Measurements from ENCODE around the gene FAM120A.
A peak's percentile ranks its signal among the peaks of the same experiment; 100 is the strongest.

FAM120A gene, protein sequence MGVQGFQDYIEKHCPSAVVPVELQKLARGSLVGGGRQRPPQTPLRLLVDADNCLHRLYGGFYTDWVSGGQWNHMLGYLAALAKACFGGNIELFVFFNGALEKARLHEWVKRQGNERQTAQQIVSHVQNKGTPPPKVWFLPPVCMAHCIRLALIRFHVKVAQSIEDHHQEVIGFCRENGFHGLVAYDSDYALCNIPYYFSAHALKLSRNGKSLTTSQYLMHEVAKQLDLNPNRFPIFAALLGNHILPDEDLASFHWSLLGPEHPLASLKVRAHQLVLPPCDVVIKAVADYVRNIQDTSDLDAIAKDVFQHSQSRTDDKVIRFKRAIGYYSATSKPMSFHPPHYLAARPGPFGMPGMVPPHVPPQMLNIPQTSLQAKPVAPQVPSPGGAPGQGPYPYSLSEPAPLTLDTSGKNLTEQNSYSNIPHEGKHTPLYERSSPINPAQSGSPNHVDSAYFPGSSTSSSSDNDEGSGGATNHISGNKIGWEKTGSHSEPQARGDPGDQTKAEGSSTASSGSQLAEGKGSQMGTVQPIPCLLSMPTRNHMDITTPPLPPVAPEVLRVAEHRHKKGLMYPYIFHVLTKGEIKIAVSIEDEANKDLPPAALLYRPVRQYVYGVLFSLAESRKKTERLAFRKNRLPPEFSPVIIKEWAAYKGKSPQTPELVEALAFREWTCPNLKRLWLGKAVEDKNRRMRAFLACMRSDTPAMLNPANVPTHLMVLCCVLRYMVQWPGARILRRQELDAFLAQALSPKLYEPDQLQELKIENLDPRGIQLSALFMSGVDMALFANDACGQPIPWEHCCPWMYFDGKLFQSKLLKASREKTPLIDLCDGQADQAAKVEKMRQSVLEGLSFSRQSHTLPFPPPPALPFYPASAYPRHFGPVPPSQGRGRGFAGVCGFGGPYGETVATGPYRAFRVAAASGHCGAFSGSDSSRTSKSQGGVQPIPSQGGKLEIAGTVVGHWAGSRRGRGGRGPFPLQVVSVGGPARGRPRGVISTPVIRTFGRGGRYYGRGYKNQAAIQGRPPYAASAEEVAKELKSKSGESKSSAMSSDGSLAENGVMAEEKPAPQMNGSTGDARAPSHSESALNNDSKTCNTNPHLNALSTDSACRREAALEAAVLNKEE

DNA sequence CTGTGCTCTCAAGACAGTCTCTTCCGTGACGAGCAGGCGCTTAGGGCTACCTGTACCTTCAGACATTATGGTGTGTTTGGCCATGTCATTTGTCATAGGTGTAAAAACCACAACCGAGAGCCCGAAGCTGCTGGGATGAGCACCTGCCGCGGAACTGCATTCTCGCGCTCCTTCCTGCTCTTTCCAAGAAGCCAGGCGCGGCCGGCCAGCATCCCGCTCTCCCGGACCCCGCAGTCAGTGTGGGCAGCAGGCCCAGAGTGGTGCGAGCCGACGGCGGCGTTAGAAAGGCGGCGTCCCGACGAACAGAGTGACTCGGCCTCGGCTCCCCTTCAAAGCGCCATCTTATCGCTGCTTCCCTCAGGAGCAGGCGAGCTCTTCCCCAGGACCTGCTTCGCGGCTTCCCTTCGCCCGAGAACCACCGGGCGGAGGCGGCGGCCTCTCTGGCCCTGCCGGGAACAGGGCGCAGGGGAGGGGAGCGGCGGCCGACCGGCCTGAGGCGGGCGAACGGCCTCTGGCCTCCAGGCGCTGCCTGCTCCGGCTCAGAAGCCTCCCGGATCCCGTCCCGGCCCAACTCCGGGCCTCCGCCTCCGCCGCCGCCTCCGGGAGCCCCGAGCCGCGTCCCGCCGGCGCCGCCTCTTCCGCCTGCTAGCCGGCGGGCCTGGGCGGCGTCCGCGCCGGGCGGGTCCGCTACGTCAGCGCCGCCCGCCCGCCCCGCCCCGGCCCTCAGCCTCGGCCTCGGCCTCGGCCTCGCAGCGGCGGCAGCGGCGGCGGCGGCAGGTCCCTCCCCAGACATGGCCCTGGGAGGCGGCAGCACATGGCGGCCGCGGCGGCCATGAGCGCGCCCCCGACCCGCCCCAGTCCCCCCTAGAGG, at the start of gene FAM120A:
TSS of gene FAM120A (plus strand) at position 741 of the 871 bp plus-strand sequence. CDS start 231 bp downstream, outside the sequence.
- Histone ChIP-seq H3K9me3 (ENCODE audit: control insufficient read depth, insufficient read depth, low read length) (no peaks in the 10 kb centered on the region), H3K27ac (ENCODE audit: low read depth, low read length) (peak within 1 kb of the TSS; percentile 93), H3K27me3 (ENCODE audit: control insufficient read depth, insufficient read depth, low read length) (no peaks in the 10 kb centered on the region), H3K4me1 (ENCODE audit: control insufficient read depth, insufficient read depth, low read length) (peaks cover 17% of the 10 kb centered on the region), H3K4me3 (ENCODE audit: low read depth, low read length) (peak within 1 kb of the TSS; percentile 86), H3K36me3 (ENCODE audit: control insufficient read depth, insufficient read depth, low read length) (peaks cover 34% of the 10 kb centered on the region), H3K9ac (ENCODE audit: low read depth, low read length) (peak within 1 kb of the TSS; percentile 90)

DNA sequence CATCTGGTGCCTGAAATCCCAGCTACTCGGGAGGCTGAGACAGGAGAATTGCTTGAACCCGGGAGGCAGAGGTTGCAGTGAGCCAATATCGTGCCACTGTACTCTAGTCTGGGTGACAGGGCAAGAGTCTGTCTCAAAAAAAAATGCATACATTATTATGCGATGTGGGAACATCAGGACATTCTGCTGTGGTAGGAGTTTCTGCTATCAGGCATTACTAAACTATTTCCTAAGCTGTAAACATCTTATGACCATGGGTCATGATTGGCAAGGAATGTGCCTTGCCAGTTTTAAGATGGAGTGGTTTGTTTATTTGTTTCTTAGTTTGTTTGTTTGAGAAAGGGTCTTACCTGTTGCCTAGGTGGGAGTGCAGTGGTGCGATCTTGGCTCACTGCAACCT, 45.1 kb upstream of the FAM120A start:
- Histone ChIP-seq H3K4me3 (ENCODE audit: low read depth, low read length) (no peak overlapping the region), H3K27me3 (ENCODE audit: control insufficient read depth, insufficient read depth, low read length) (no peaks in the 10 kb centered on the region), H3K36me3 (ENCODE audit: control insufficient read depth, insufficient read depth, low read length) (no peaks in the 10 kb centered on the region), H3K9ac (ENCODE audit: low read depth, low read length) (no peak overlapping the region), H3K4me1 (ENCODE audit: control insufficient read depth, insufficient read depth, low read length) (no peaks in the 10 kb centered on the region), H3K27ac (ENCODE audit: low read depth, low read length) (no peak overlapping the region), H3K9me3 (ENCODE audit: control insufficient read depth, insufficient read depth, low read length) (no peaks in the 10 kb centered on the region)

DNA sequence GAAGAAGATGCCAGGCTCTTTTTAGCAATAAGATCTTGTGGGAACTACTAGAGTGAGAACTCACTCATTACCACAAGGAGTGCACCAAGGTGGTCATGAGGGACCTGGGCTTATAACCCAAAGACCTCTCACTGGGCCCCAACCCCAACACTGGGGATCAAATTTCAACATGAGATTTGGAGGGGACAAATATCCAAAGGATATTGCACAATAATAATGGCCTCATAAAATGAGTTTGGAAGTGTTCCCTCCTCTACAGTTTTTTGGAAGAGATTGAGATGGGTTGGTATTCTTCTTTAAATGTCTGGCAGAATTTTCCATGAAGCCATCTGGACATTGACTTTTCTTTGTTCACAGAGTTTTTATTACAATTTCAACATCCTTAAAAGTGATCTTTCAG, 38.0 kb upstream of the FAM120A start:
- H3K9ac ChIP-seq (ENCODE audit: low read depth, low read length) = no peak overlapping the region
- H3K27ac ChIP-seq (ENCODE audit: low read depth, low read length) = no peak overlapping the region
- no peaks in the 10 kb centered on the region for H3K36me3 ChIP-seq (ENCODE audit: control insufficient read depth, insufficient read depth, low read length)
- H3K4me1 ChIP-seq (ENCODE audit: control insufficient read depth, insufficient read depth, low read length) = no peaks in the 10 kb centered on the region
- no peaks in the 10 kb centered on the region for H3K27me3 ChIP-seq (ENCODE audit: control insufficient read depth, insufficient read depth, low read length)
- no peak overlapping the region for H3K4me3 ChIP-seq (ENCODE audit: low read depth, low read length)
- H3K9me3 ChIP-seq (ENCODE audit: control insufficient read depth, insufficient read depth, low read length) = peaks cover 4% of the 10 kb centered on the region; the same call in 1 of the 2 replicates

DNA sequence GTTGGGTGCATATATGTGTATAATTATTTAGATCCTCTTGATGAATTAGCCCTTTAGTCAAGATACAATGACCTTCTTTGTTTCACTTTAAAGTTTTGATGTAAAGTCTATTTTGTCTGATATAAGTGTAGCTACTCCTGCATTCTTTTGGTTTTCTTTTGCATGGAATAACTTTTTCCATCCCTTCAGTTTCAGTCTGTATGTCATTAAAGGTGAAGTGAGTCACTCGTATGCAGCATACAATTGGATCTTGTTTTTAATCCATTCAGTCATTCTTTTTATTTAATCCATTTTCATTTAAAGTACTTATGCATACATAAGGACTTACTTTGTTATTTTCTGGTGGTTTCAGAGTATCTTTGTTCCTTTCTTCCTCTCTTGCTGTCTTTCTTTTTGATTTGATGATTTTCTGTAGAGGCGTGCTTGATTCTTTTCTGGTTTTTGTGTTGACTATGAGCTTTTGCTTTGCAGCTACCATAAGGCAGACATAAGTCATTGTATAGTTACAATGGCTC, 36.3 kb upstream of the FAM120A start:
- H3K36me3 ChIP-seq (ENCODE audit: control insufficient read depth, insufficient read depth, low read length) = no peaks in the 10 kb centered on the region
- H3K9ac ChIP-seq (ENCODE audit: low read depth, low read length) = no peak overlapping the region
- no peaks in the 10 kb centered on the region for H3K4me1 ChIP-seq (ENCODE audit: control insufficient read depth, insufficient read depth, low read length)
- no peak overlapping the region for H3K27ac ChIP-seq (ENCODE audit: low read depth, low read length)
- no peaks in the 10 kb centered on the region for H3K27me3 ChIP-seq (ENCODE audit: control insufficient read depth, insufficient read depth, low read length)
- peaks cover 4% of the 10 kb centered on the region; the same call in 1 of the 2 replicates for H3K9me3 ChIP-seq (ENCODE audit: control insufficient read depth, insufficient read depth, low read length)
- H3K4me3 ChIP-seq (ENCODE audit: low read depth, low read length) = no peak overlapping the region

DNA sequence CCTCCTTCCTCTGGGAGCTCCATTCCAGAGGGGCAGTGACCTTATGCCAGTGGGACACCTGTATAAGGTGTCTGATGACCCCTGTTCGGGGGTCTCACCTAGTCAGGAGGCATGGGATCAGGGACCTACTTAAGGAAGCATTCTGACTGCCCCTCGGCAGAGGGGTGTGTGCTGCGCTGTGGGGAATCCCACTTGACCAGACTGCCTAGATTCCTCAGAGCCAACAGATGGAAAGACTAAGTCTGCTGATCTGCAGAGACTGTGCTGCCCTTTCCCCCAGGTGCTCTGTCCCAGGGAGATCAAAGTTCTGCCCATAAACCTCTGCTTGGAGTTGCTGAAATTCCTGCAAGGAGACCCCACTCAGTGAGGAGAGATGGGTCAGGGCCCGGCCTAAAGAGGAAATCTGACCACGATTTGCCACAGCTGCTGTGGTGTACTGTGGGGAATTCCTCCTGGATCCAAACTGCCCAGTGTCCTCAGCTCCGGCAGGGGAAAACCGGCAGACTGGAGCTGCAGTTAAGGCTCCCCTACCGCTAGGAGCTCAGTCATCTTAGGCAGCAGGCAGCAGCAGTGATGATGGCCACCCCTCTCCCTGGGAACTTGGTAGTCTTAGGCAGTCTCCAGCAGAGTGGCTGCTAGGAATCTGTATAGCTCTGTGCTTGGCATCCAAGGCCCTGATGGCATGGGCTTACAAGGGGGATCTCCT, 34.8 kb upstream of the FAM120A start:
- Histone ChIP-seq H3K27me3 (ENCODE audit: control insufficient read depth, insufficient read depth, low read length) (no peaks in the 10 kb centered on the region), H3K4me3 (ENCODE audit: low read depth, low read length) (no peak overlapping the region), H3K4me1 (ENCODE audit: control insufficient read depth, insufficient read depth, low read length) (no peaks in the 10 kb centered on the region), H3K9me3 (ENCODE audit: control insufficient read depth, insufficient read depth, low read length) (peaks cover 4% of the 10 kb centered on the region; the same call in 1 of the 2 replicates), H3K9ac (ENCODE audit: low read depth, low read length) (no peak overlapping the region), H3K27ac (ENCODE audit: low read depth, low read length) (no peak overlapping the region), H3K36me3 (ENCODE audit: control insufficient read depth, insufficient read depth, low read length) (no peaks in the 10 kb centered on the region)

DNA sequence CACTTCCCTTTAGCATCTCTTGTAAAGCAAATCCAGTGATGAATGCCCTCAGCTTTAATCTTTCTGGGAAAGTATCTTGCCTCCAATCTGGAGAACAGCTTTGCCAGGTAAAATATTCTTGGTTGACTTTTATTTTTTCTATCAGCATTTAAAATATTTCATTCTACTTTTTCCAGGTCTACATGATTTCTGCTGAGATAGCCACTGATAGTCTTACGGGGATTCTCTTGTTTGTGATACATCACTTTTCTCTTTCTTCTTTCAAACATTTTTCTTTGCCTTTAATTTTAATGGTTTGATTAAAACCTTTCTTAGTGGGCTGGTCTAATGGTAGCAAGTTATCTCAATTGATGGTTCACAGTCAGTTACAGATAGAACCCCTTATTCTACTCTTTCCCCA, 33.9 kb upstream of the FAM120A start:
- Histone ChIP-seq H3K4me3 (ENCODE audit: low read depth, low read length) (no peak overlapping the region), H3K9ac (ENCODE audit: low read depth, low read length) (no peak overlapping the region), H3K27ac (ENCODE audit: low read depth, low read length) (no peak overlapping the region), H3K4me1 (ENCODE audit: control insufficient read depth, insufficient read depth, low read length) (no peaks in the 10 kb centered on the region), H3K36me3 (ENCODE audit: control insufficient read depth, insufficient read depth, low read length) (no peaks in the 10 kb centered on the region), H3K9me3 (ENCODE audit: control insufficient read depth, insufficient read depth, low read length) (peaks cover 4% of the 10 kb centered on the region; the same call in 1 of the 2 replicates), H3K27me3 (ENCODE audit: control insufficient read depth, insufficient read depth, low read length) (no peaks in the 10 kb centered on the region)

DNA sequence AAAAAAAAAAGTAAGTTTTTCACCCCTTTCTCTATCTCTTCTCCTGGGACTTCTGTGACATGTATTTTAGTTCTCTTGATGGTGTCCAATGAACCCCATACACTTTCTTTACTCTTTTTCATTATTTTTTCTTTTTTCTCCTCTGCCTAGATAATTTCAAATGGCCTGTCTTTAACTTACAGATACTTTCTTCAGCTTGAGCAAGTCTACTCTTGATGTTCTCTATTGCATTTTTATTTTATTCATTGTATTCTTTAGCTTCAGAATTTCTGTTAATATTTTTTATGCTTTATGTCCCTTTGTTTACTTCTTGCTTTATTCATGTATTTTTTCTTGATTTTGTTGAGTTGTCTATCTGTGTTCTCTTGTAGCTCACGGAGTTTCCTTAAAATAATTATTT, 32.5 kb upstream of the FAM120A start:
- H3K27ac ChIP-seq (ENCODE audit: low read depth, low read length) = no peak overlapping the region
- H3K9ac ChIP-seq (ENCODE audit: low read depth, low read length) = no peak overlapping the region
- H3K4me1 ChIP-seq (ENCODE audit: control insufficient read depth, insufficient read depth, low read length) = no peaks in the 10 kb centered on the region
- no peaks in the 10 kb centered on the region for H3K36me3 ChIP-seq (ENCODE audit: control insufficient read depth, insufficient read depth, low read length)
- H3K4me3 ChIP-seq (ENCODE audit: low read depth, low read length) = no peak overlapping the region
- H3K27me3 ChIP-seq (ENCODE audit: control insufficient read depth, insufficient read depth, low read length) = no peaks in the 10 kb centered on the region
- peaks cover 4% of the 10 kb centered on the region; the same call in 1 of the 2 replicates for H3K9me3 ChIP-seq (ENCODE audit: control insufficient read depth, insufficient read depth, low read length)

DNA sequence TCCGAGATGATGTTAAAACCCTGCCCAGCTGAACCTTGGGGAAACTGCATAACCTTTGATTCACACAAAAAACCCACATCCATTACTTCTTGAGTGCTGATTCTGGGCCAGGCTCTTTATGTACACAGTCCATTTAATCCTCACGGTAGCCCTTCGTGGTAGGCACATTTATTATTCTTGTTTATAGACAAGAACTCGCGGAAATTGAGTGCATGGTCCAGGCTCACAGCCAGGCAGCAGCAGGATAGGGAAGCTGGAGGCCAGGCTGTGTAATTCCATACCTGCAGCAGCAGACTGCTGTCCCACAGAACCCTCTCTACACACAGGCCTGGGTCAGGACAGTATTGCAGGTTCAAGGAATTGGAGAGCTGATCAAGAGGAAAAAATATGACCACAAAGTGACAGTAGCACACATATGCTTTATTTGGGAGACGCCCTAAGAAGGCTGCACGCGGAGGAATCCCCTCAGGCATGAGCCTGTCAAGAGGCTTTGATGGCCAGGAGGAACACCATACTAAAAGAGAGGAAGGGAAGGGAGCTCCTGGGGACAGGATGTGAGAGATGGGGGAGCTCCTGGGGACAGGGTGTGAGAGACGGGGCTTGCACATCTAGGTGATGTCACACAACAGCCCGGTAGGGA, 28.4 kb upstream of the FAM120A start:
- no peaks in the 10 kb centered on the region for H3K27me3 ChIP-seq (ENCODE audit: control insufficient read depth, insufficient read depth, low read length)
- no peak overlapping the region for H3K27ac ChIP-seq (ENCODE audit: low read depth, low read length)
- no peak overlapping the region for H3K9ac ChIP-seq (ENCODE audit: low read depth, low read length)
- peaks cover 8% of the 10 kb centered on the region; the same call in 1 of the 2 replicates for H3K9me3 ChIP-seq (ENCODE audit: control insufficient read depth, insufficient read depth, low read length)
- no peaks in the 10 kb centered on the region for H3K4me1 ChIP-seq (ENCODE audit: control insufficient read depth, insufficient read depth, low read length)
- no peaks in the 10 kb centered on the region for H3K36me3 ChIP-seq (ENCODE audit: control insufficient read depth, insufficient read depth, low read length)
- no peak overlapping the region for H3K4me3 ChIP-seq (ENCODE audit: low read depth, low read length)

DNA sequence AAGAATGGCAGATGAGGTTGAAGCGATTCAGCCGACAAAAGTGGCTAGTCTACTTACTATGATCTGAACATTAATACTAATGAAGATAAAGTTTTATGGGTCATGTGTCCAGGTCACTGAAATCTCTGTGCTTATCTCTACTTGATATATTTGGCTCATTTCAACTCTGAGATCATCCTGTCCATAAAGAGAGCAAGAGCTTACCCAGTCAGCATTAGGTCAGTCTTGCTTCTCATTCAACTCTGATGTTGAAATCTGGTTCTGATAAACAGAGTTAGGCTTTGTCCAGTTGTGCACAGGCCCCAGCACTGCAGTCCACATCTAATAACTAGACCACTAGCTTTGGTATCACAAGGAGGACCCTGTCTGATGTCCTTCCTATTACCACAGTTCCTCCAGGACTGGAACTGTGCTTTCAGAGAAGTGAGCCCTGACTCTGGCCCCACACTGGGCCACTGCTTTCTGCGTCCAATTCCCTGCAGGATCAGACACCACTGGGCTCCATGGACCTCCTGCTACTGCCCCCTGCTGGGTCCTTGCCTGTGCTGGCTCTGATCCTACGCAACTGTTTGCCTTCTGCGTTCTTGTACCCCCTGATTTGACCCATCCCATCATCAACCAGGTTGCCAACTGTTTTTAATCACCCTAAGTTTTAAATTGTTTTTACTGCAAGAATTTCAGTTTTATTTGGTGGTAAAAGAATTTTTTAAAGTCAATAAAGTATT, 23.7 kb upstream of the FAM120A start:
- Histone ChIP-seq H3K4me3 (ENCODE audit: low read depth, low read length) (no peak overlapping the region), H3K27ac (ENCODE audit: low read depth, low read length) (no peak overlapping the region), H3K9ac (ENCODE audit: low read depth, low read length) (no peak overlapping the region), H3K36me3 (ENCODE audit: control insufficient read depth, insufficient read depth, low read length) (no peaks in the 10 kb centered on the region), H3K9me3 (ENCODE audit: control insufficient read depth, insufficient read depth, low read length) (peaks cover 8% of the 10 kb centered on the region; the same call in 1 of the 2 replicates), H3K4me1 (ENCODE audit: control insufficient read depth, insufficient read depth, low read length) (no peaks in the 10 kb centered on the region), H3K27me3 (ENCODE audit: control insufficient read depth, insufficient read depth, low read length) (no peaks in the 10 kb centered on the region)

Data from HUES48 (cell line).